GM19043 (cell line): ENCODE results near the gene MAOB.

Experiments used
- ATAC-seq: cut with Tn5 transposase; IDR thresholded peaks from one replicate; pipeline ENCODE4 v1.9.1; 2021; ENCODE audit warnings: low read depth; ENCODE audit not compliant: unreplicated experiment

Gene MAOB

GRCh38 chrX:43718956-43719355, 163.3 kb downstream of the MAOB start:
- ATAC-seq = no peak

- ATAC-seq = no peak
Measured at GRCh38 chrX:43718546-43718945, 163.7 kb downstream of the MAOB start.

- ATAC-seq = no peak
Measured at GRCh38 chrX:43718081-43718480, 164.2 kb downstream of the MAOB start.

DNA sequence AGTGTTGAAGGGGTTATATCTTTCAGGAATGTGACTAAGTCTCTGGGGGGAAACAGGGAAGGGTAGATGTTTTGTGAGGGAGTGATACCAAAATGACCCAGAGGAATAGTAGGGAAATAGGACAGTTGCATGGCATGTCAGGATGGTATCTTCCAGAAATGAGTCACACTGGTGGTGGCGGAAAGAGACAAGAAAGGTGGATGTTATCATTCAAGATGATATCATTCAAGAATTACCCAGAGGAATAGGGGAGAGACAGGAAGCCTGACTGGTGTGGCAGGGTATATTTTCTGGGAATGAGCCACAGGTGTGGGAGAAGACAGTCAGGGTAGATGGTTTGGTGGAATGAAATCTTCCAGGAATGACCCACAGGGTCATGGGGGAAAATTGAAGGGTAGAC, 165.1 kb downstream of the MAOB start:
- ATAC-seq = no peak

DNA sequence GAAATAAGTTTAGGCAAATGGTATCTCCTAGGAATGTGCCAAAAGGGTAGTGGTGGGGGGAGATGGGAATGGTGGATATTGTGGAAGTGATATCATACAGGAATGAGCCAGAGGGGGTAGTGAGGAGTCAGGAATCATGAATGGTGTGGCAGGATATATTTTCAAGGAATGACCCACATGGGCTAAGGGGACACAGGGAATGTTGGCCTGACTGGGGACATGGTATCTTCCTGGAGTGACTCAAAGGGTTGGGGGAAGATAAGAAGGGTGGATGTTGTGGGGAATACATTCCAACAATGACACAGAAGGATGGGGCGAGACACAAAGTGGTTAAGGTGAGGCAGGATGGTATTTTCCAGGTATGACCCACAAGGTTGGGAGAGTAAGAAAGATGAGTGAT, 165.6 kb downstream of the MAOB start:
- no peak for ATAC-seq
